Measurements from ENCODE around the gene CAPN2.

DNA sequence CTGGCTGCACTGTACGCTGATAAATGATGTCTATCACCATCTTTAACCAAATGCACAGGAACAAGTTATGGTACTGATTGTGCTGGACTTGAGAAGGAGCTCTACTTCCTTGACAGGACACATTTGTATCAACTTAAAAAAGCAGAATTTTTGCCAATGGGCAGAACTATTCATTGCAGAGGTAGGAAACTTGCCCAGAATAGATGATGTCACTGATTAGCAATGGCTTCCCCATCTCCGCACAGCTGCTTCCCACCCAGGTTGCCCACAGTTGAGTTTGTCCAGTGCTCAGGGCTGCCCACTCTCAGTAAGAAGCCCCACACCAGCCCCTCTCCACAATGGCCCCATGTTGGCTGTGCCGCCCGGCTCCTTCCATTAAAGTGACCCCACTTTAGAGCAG, 33.4 kb downstream of the CAPN2 start:
- TF ChIP-seq POLR2A (IDR thresholded peaks at IDR 0.05): no peak
- TF ChIP-seq, protein P1, sequence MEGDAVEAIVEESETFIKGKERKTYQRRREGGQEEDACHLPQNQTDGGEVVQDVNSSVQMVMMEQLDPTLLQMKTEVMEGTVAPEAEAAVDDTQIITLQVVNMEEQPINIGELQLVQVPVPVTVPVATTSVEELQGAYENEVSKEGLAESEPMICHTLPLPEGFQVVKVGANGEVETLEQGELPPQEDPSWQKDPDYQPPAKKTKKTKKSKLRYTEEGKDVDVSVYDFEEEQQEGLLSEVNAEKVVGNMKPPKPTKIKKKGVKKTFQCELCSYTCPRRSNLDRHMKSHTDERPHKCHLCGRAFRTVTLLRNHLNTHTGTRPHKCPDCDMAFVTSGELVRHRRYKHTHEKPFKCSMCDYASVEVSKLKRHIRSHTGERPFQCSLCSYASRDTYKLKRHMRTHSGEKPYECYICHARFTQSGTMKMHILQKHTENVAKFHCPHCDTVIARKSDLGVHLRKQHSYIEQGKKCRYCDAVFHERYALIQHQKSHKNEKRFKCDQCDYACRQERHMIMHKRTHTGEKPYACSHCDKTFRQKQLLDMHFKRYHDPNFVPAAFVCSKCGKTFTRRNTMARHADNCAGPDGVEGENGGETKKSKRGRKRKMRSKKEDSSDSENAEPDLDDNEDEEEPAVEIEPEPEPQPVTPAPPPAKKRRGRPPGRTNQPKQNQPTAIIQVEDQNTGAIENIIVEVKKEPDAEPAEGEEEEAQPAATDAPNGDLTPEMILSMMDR (IDR thresholded peaks at IDR 0.05): no peak

Measured in Peyer's patch (tissue), 4 donors.